GM12878 (cell line): ENCODE data around the gene FBLN5. TPM values are rescaled to one million over a fixed set of nuclear protein-coding genes. Genes with fewer than 3 reads are reported as not detected.

Source experiments
- ATAC-seq: fragments of 200-7000 bp; cut with Tn5 transposase; 3 replicates; pipeline ENCODE4 v1.9.1; 2020; ENCODE audit warnings: mild to moderate bottlenecking, moderate library complexity
- BruUV-seq: library from RNA; stranded (reverse); fragments of 400-500 nt; replicated peaks from 2 replicates; lab custom pipeline; 2021; lab: Mats Ljungman, UMichigan
- CTCF ChIA-PET: fragments of 300-600 bp; sonication (Branson Sonifier 250); formaldehyde crosslinking; extraction: SDS; loops from one replicate; lab custom pipeline; 2021; ENCODE audit warnings: inconsistent platforms; lab: Yijun Ruan, JAX
- POLR2A ChIA-PET: fragments of 350-600 bp; formaldehyde crosslinking; extraction: SDS; loops from one replicate; lab custom pipeline; 2021; ENCODE audit warnings: inconsistent platforms; lab: Charles Lee
- RAD21 ChIA-PET: fragments of 300-600 bp; sonication (Branson Sonifier 250); formaldehyde crosslinking; loops from one replicate; lab custom pipeline; 2023; ENCODE audit warnings: antibody characterized with exemption; ENCODE audit not compliant: unreplicated experiment; lab: Charles Lee
- SMC1A ChIA-PET: fragments of 300-600 bp; sonication (Branson Sonifier 250); formaldehyde crosslinking; loops from one replicate; lab custom pipeline; 2023; ENCODE audit not compliant: unreplicated experiment, uncharacterized antibody; lab: Charles Lee
- DNase-seq: peaks from one replicate; pipeline ENCODE4 v3.0.0-alpha.2; 2011; ENCODE audit warnings: low read depth, low spot score
- FAIRE-seq: peaks from 3 replicates; lab custom pipeline; 2011; peaks lifted over from hg19 to GRCh38; lab: Jason Lieb, UNC
- H2AFZ ChIP-seq: 2 replicates; pipeline ENCODE4 v1.6.0; 2011; ENCODE audit warnings: low read depth, low read length, control low read depth; ENCODE audit not compliant: control insufficient read depth
- H3K27ac ChIP-seq: 2 replicates; pipeline ENCODE4 v1.5.1; 2011; ENCODE audit warnings: control low read depth; ENCODE audit not compliant: control insufficient read depth, insufficient read depth
- H3K27me3 ChIP-seq, 2 experiments: replicated peaks in 1 of 2; 2 replicates each; pipeline versions ENCODE4 v1.6.0 to v1.6.1; 2011; ENCODE audit warnings: low read length in 1 of 2; ENCODE audit not compliant: control insufficient read depth in 2 of 2, insufficient read depth in 2 of 2
- H3K36me3 ChIP-seq, 2 experiments: 2 replicates each; pipeline ENCODE4 v1.5.1; 2011; ENCODE audit warnings: low read length in 1 of 2; ENCODE audit not compliant: control insufficient read depth in 2 of 2, insufficient read depth in 2 of 2
- H3K4me1 ChIP-seq: 2 replicates; pipeline ENCODE4 v1.6.1; 2011; ENCODE audit warnings: mild to moderate bottlenecking, low read length, moderate library complexity, mixed read lengths; ENCODE audit not compliant: control insufficient read depth, insufficient read depth
- H3K4me2 ChIP-seq: 2 replicates; pipeline ENCODE4 v1.6.0; 2011; ENCODE audit warnings: control low read depth; ENCODE audit not compliant: control insufficient read depth, insufficient read depth
- H3K4me3 ChIP-seq: fragments of 200-600 bp; sonication (generic); 2 replicates; pipeline ENCODE4 v1.5.1; 2016
- H3K79me2 ChIP-seq: 2 replicates; pipeline ENCODE4 v1.6.0; 2011; ENCODE audit warnings: low read length; ENCODE audit not compliant: control insufficient read depth, insufficient read depth
- H3K9ac ChIP-seq: 2 replicates; pipeline ENCODE4 v1.8.0; 2011; ENCODE audit warnings: low read length, control low read depth, mixed read lengths; ENCODE audit not compliant: control insufficient read depth, insufficient read depth
- H3K9me3 ChIP-seq: replicated peaks from 3 replicates; pipeline ENCODE4 v1.5.1; 2011; ENCODE audit warnings: mild to moderate bottlenecking, low read length; ENCODE audit not compliant: control insufficient read depth, insufficient read depth
- H4K20me1 ChIP-seq: 2 replicates; pipeline ENCODE4 v1.6.0; 2011; ENCODE audit not compliant: control insufficient read depth, insufficient read depth
- CREB1 ChIP-seq: IDR thresholded peaks from 2 replicates; pipeline ENCODE4 v1.6.1; 2012; ENCODE audit warnings: low read depth, mild to moderate bottlenecking, inconsistent platforms
- ELK1 ChIP-seq: IDR thresholded peaks from 2 replicates; pipeline ENCODE4 v1.6.1; 2012; ENCODE audit warnings: low read depth, low read length, improper control_type of control experiment
- IKZF2 ChIP-seq, 2 experiments: fragments of 450-650 bp; IDR thresholded peaks; 2 replicates each; pipeline ENCODE4 v1.6.1; 2017; ENCODE audit warnings: mild to moderate bottlenecking in 2 of 2, moderate library complexity in 2 of 2
- KLF5 ChIP-seq: fragments of 450-650 bp; IDR thresholded peaks from 2 replicates; pipeline ENCODE4 v1.6.1; 2014; ENCODE audit warnings: mild to moderate bottlenecking; ENCODE audit not compliant: partially characterized antibody
- PML ChIP-seq: IDR thresholded peaks from 2 replicates; pipeline ENCODE4 v1.6.1; 2012; ENCODE audit warnings: low read length, inconsistent platforms
- RBBP5 ChIP-seq: fragments of 200-600 bp; sonication (generic); conservative IDR thresholded peaks from 2 replicates; pipeline ENCODE4 v1.6.1; 2016
- RELA ChIP-seq: fragments of 450-650 bp; IDR thresholded peaks from 2 replicates; pipeline ENCODE4 v1.8.0; 2014; ENCODE audit warnings: borderline replicate concordance; ENCODE audit not compliant: partially characterized antibody
- RFX5 ChIP-seq: IDR thresholded peaks from 2 replicates; pipeline ENCODE4 v1.6.1; 2011; ENCODE audit warnings: low read depth, low read length, improper control_type of control experiment
- SUPT20H ChIP-seq: IDR thresholded peaks from 2 replicates; pipeline ENCODE4 v1.6.1; 2011; ENCODE audit warnings: low read depth, mild to moderate bottlenecking, low read length, moderate library complexity, borderline replicate concordance; ENCODE audit not compliant: control insufficient read depth
- TAF1 ChIP-seq: IDR thresholded peaks from 2 replicates; pipeline ENCODE4 v1.6.1; 2011; ENCODE audit warnings: mild to moderate bottlenecking, low read depth, low read length, borderline replicate concordance
- ZBTB11 ChIP-seq: fragments of 450-650 bp; formaldehyde crosslinking; IDR thresholded peaks from 2 replicates; pipeline ENCODE4 v1.5.0; 2022; ENCODE audit warnings: mild to moderate bottlenecking, missing genetic modification characterization
- ZSCAN29 ChIP-seq: fragments of 450-650 bp; IDR thresholded peaks from 2 replicates; pipeline ENCODE4 v1.6.1; 2017; ENCODE audit warnings: mild to moderate bottlenecking, moderate library complexity
- WGBS: methylation state at CpG from one replicate; pipeline ENCODE4 v1.1.6; 2016; ENCODE audit warnings: low lambda C conversion rate; ENCODE audit not compliant: insufficient replicate concordance, insufficient coverage; ENCODE audit errors: missing lambda C conversion rate; 5-methylcytosine and 5-hydroxymethylcytosine counted together
- in situ Hi-C: fragments of 300-500 bp; cut with MboI; formaldehyde crosslinking; loops from 9 replicates; pipeline ENCODE4 v1.14.3; 2018; ENCODE audit warnings: mixed read lengths
- intact Hi-C: fragments of 100-400 bp; cut with micrococcal nuclease; formaldehyde crosslinking; loops from one replicate; pipeline ENCODE4 v1.14.2; 2022; ENCODE audit not compliant: unreplicated experiment
- polyA plus RNA-seq, 11 experiments: library from polyadenylated mRNA; depleted of rRNA in 4 of 11; unstranded in 6 of 11; stranded (reverse) in 5 of 11; fragments of >200 nt; fragmentation: Nextera tagmentation in 4 of 11; fragmentation: Illumina TruSeq in 1 of 11; extraction: Ambion mirVana in 4 of 11; extraction: Trizol in 1 of 11; gene quantifications; 1 replicate in 1 of 11; 2 replicates in 10 of 11; pipeline versions ENCODE4 v1.2.1 to v1.2.3, GENCODE V29; 2011 to 2016; ENCODE audit warnings: inconsistent platforms in 2 of 11, missing spikeins in 2 of 11, low read depth in 1 of 11
- total RNA-seq, 4 experiments: library from RNA; depleted of rRNA in 3 of 4; stranded (reverse); fragments of >200 nt in 3 of 4; fragmentation: Illumina TruSeq in 1 of 4; extraction: Trizol in 1 of 4; gene quantifications; 2 replicates each; pipeline versions ENCODE4 v1.2.1 to v1.2.3, GENCODE V29; 2013 to 2021

Gene FBLN5
- total and polyA plus RNA-seq, 10 of the 15 experiments (the other 5 are each of a cell fraction or from before 2014, with no cell fraction given) = 0.03 to 0.64 (median 0.24) TPM

- no peaks in the 10 kb centered on the region for H3K4me1 ChIP-seq
- no peak overlapping the region for H3K4me2 ChIP-seq
- DNase-seq (no peak), ATAC-seq (no peak), FAIRE-seq (no peak)
- H3K79me2 ChIP-seq = no peaks in the 10 kb centered on the region
- H3K9ac ChIP-seq = no peak overlapping the region
- POLR2A ChIA-PET = no interaction called here
- no peaks in the 10 kb centered on the region for H4K20me1 ChIP-seq
- H3K27me3 ChIP-seq = no peaks in the 10 kb centered on the region
- no peak overlapping the region for H2AFZ ChIP-seq
- TF ChIP-seq SUPT20H (no peak), TAF1 (no peak), RELA (no peak), RFX5 (no peak)
- SMC1A ChIA-PET = interaction anchor here (0.9 kb wide), 1 partner anchor 20 kb away, joined by 3 read pairs; no protein-coding TSS in a partner anchor
- RAD21 ChIA-PET = no interaction called here
- intact Hi-C loops (no loop called here), in situ Hi-C loops (no loop called here)
- H3K9me3 ChIP-seq = no peaks in the 10 kb centered on the region
- H3K27ac ChIP-seq = no peak overlapping the region
- no peaks in the 10 kb centered on the region for H3K36me3 ChIP-seq
- CTCF ChIA-PET = interaction anchor here (1.5 kb wide), 1 partner anchor 9 kb away, joined by 3 read pairs; no protein-coding TSS in a partner anchor
- BruUV-seq = no TSS peak
- H3K4me3 ChIP-seq = no peak overlapping the region
- 56% methylated on average over 3 of the region's 3 CpGs for WGBS
Observed at GRCh38 chr14:91940209-91940608, 7.3 kb downstream of the FBLN5 start.

- 38% methylated on average over 6 of the region's 6 CpGs for WGBS
- in situ Hi-C loops = no loop called here
- POLR2A ChIA-PET = no interaction called here
Observed at GRCh38 chr14:91935586-91935985, 11.9 kb downstream of the FBLN5 start.

More at GRCh38 chr14:91935586-91935985, 11.9 kb downstream of the FBLN5 start:
- Histone ChIP-seq H3K27me3 (no peaks in the 10 kb centered on the region), H2AFZ (no peak overlapping the region)
- FAIRE-seq = no peak
- CTCF ChIA-PET = interaction anchor here (0.6 kb wide), 1 partner anchor 323 kb away, joined by 3 read pairs; no protein-coding TSS in a partner anchor
- ATAC-seq = no peak
- no peak for TF ChIP-seq KLF5
- no peak for TF ChIP-seq ZBTB11
- no peak for TF ChIP-seq ELK1
- TF ChIP-seq PML = no peak
- TF ChIP-seq IKZF2 (IDR thresholded peaks at IDR 0.05) = no peak
- TF ChIP-seq CREB1 = no peak
- TF ChIP-seq ZSCAN29 = no peak
- no peak for TF ChIP-seq RBBP5
- TF ChIP-seq, all 136 proteins: peak for 0
- H3K27ac ChIP-seq = no peak overlapping the region
- RAD21 ChIA-PET = no interaction called here
- H3K9me3 ChIP-seq = no peaks in the 10 kb centered on the region
- no peak overlapping the region for H3K9ac ChIP-seq
- BruUV-seq = no TSS peak
- no peak overlapping the region for H3K4me3 ChIP-seq
- H3K36me3 ChIP-seq = no peaks in the 10 kb centered on the region
- SMC1A ChIA-PET = no interaction called here
- H4K20me1 ChIP-seq = no peaks in the 10 kb centered on the region
- intact Hi-C loops = no loop called here
- DNase-seq = no peak
- H3K79me2 ChIP-seq = no peaks in the 10 kb centered on the region
- no peak overlapping the region for H3K4me2 ChIP-seq
- no peaks in the 10 kb centered on the region for H3K4me1 ChIP-seq
